Upper lobe of right lung (tissue), 1 donor: Measurements from ENCODE around the gene SUMF1. TPM values are rescaled to one million over a fixed set of nuclear protein-coding genes. Genes with fewer than 3 reads are reported as not detected.
"Not testable (repeated sequence)": the region's sequence is repeated elsewhere in the genome, so short reads cannot be mapped to it uniquely, and the experiment has no call there.

Source experiments
- ATAC-seq: fragments of 200-7000 bp; cut with Tn5 transposase; one replicate; pipeline ENCODE4 v1.9.1; 2020; ENCODE audit warnings: mild to moderate bottlenecking, moderate library complexity
- DNase-seq: peaks from one replicate; pipeline ENCODE4 v3.0.0-alpha.2; 2020
- H3K27ac ChIP-seq: fragments of 200-600 bp; one replicate; pipeline ENCODE4 v1.8.0; 2022
- H3K27me3 ChIP-seq: fragments of 200-600 bp; one replicate; pipeline ENCODE4 v1.8.0; 2022; ENCODE audit warnings: mild to moderate bottlenecking
- H3K36me3 ChIP-seq: fragments of 200-600 bp; one replicate; pipeline ENCODE4 v1.8.0; 2022
- H3K4me1 ChIP-seq: fragments of 200-600 bp; one replicate; pipeline ENCODE4 v1.8.0; 2022
- H3K4me3 ChIP-seq: fragments of 200-600 bp; one replicate; pipeline ENCODE4 v1.8.0; 2022; ENCODE audit warnings: mild to moderate bottlenecking
- H3K9me3 ChIP-seq: fragments of 200-600 bp; one replicate; pipeline ENCODE4 v1.8.0; 2022
- intact Hi-C: fragments of 100-400 bp; cut with DNase I; formaldehyde crosslinking; loops from one replicate; pipeline ENCODE4 v1.11.0; 2022
- total RNA-seq: library from RNA; stranded (reverse); fragmentation: NEBNext Ultra II Directional; extraction: Animal tissue kit (Norgen Biotek cat#: 25700); gene quantifications from one replicate; pipeline ENCODE4 v1.2.1, GENCODE V29; 2021
- TF ChIP-seq, protein P1 (sequence below): fragments of 200-600 bp; IDR thresholded peaks from one replicate; pipeline ENCODE4 v1.8.0; 2022; ENCODE audit warnings: antibody characterized with exemption
- donor health status: DM: no; HTN: yes; CAD: no; lungs with severe emphysema.

SUMF1 gene
- total RNA-seq, 1 donor from 2014 or later: 33.3 TPM

- H3K4me3 ChIP-seq: no peak overlapping the region
- H3K27ac ChIP-seq: no peak overlapping the region
- intact Hi-C loops: no loop called here
- no peaks in the 10 kb centered on the region for H3K27me3 ChIP-seq
- TF ChIP-seq, protein P1, sequence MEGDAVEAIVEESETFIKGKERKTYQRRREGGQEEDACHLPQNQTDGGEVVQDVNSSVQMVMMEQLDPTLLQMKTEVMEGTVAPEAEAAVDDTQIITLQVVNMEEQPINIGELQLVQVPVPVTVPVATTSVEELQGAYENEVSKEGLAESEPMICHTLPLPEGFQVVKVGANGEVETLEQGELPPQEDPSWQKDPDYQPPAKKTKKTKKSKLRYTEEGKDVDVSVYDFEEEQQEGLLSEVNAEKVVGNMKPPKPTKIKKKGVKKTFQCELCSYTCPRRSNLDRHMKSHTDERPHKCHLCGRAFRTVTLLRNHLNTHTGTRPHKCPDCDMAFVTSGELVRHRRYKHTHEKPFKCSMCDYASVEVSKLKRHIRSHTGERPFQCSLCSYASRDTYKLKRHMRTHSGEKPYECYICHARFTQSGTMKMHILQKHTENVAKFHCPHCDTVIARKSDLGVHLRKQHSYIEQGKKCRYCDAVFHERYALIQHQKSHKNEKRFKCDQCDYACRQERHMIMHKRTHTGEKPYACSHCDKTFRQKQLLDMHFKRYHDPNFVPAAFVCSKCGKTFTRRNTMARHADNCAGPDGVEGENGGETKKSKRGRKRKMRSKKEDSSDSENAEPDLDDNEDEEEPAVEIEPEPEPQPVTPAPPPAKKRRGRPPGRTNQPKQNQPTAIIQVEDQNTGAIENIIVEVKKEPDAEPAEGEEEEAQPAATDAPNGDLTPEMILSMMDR: no peak
- no peaks in the 10 kb centered on the region for H3K36me3 ChIP-seq
- DNase-seq: no peak
- ATAC-seq: no peak
- peaks cover 11% of the 10 kb centered on the region for H3K4me1 ChIP-seq
- no peaks in the 10 kb centered on the region for H3K9me3 ChIP-seq
These were observed 2.5 kb downstream of the SUMF1 start for GRCh38 chr3:4464576-4464975.

- Histone ChIP-seq H3K4me1 (peaks cover 9% of the 10 kb centered on the region), H3K9me3 (no peaks in the 10 kb centered on the region), H3K27ac (no peak overlapping the region), H3K36me3 (no peaks in the 10 kb centered on the region), H3K27me3 (no peaks in the 10 kb centered on the region), H3K4me3 (no peak overlapping the region)
- TF ChIP-seq, protein P1: no peak
- DNase-seq (no peak), ATAC-seq (no peak)
- intact Hi-C loops: no loop called here
These were observed 4.6 kb downstream of the SUMF1 start for GRCh38 chr3:4462369-4463040.

GRCh38 chr3:4461468-4462090, 5.5 kb downstream of the SUMF1 start:
- intact Hi-C loops: no loop called here

DNA sequence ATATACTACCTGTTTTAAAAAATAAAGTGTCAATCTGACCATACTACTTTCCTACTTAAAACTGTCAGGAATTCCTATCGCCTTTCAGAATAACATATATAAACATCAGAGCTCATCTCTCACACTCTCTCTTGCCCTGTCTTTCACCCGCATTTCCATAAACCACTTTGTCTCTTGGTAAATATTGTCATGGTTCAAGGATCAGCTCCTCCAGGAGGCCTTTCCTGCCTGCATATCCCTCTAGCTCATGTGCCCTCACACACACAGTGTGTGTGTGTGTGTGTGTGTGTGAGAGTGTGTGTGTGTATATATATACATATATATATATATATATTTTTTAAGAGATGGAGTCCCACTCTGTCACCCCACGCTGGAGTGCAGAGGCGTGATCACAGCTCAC, 6.7 kb downstream of the SUMF1 start:
- H3K27ac ChIP-seq: no peak overlapping the region
- no peaks in the 10 kb centered on the region for H3K4me1 ChIP-seq
- intact Hi-C loops: no loop called here
- no peak for ATAC-seq
- TF ChIP-seq, protein P1: no peak
- H3K36me3 ChIP-seq: no peaks in the 10 kb centered on the region
- no peak overlapping the region for H3K4me3 ChIP-seq
- H3K9me3 ChIP-seq: no peaks in the 10 kb centered on the region
- DNase-seq: no peak
- no peaks in the 10 kb centered on the region for H3K27me3 ChIP-seq

More at GRCh38 chr3:4461468-4462090, 5.5 kb downstream of the SUMF1 start:
- DNase-seq (no peak), ATAC-seq (no peak)
- Histone ChIP-seq H3K4me3 (no peak overlapping the region), H3K27me3 (no peaks in the 10 kb centered on the region), H3K36me3 (no peaks in the 10 kb centered on the region), H3K9me3 (no peaks in the 10 kb centered on the region), H3K4me1 (peaks cover 5% of the 10 kb centered on the region), H3K27ac (no peak overlapping the region)
- TF ChIP-seq, protein P1: no peak

- no peak for ATAC-seq
- no peaks in the 10 kb centered on the region for H3K27me3 ChIP-seq
These were observed 8.1 kb downstream of the SUMF1 start for GRCh38 chr3:4458961-4459360.

GRCh38 chr3:4456780-4457179, 10.3 kb downstream of the SUMF1 start:
- intact Hi-C loops, ATAC-seq, H3K4me1 ChIP-seq, DNase-seq, H3K4me3 ChIP-seq, H3K27me3 ChIP-seq, H3K9me3 ChIP-seq, H3K27ac ChIP-seq, H3K36me3 ChIP-seq: not testable (repeated sequence)

More at GRCh38 chr3:4458961-4459360, 8.1 kb downstream of the SUMF1 start:
- no peak for DNase-seq
- intact Hi-C loops: no loop called here
- Histone ChIP-seq H3K4me3 (no peak overlapping the region), H3K4me1 (no peaks in the 10 kb centered on the region), H3K9me3 (no peaks in the 10 kb centered on the region), H3K36me3 (no peaks in the 10 kb centered on the region), H3K27ac (no peak overlapping the region)
- TF ChIP-seq, protein P1: no peak
